Astrocyte (in vitro differentiated cells and primary cell): ENCODE data around the gene EPHA6.

Source experiments
- EZH2 ChIP-seq: IDR thresholded peaks from 2 replicates; pipeline ENCODE4 v1.6.1; 2012; ENCODE audit warnings: mild to moderate bottlenecking, low read length, inconsistent platforms; ENCODE audit not compliant: insufficient read depth
- TF ChIP-seq, protein P1 (sequence below): IDR thresholded peaks from 2 replicates; pipeline ENCODE4 v1.5.1; 2011; ENCODE audit warnings: low read depth, mild to moderate bottlenecking, inconsistent platforms, low read length, moderate library complexity; ENCODE audit not compliant: insufficient read depth

DNA sequence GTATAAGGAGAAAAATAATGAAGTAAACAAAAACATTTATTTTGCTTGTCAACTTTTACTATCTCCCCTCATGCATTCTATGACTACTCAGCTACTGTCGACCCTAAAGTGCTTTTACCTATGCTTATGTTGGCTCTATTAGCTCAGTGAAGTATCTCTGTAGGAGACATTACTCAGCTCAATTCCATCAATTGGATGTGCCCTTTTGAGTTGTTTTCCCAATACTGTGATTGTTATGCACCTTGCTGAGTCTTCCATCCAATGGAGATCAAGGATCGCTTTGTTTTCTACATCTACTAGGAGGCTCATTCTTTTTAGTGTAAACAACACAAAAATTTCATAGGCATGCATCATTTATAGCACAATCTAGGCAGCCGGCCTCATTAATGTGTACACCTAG lies 546.4 kb downstream of the EPHA6 start:
- TF ChIP-seq, protein P1, sequence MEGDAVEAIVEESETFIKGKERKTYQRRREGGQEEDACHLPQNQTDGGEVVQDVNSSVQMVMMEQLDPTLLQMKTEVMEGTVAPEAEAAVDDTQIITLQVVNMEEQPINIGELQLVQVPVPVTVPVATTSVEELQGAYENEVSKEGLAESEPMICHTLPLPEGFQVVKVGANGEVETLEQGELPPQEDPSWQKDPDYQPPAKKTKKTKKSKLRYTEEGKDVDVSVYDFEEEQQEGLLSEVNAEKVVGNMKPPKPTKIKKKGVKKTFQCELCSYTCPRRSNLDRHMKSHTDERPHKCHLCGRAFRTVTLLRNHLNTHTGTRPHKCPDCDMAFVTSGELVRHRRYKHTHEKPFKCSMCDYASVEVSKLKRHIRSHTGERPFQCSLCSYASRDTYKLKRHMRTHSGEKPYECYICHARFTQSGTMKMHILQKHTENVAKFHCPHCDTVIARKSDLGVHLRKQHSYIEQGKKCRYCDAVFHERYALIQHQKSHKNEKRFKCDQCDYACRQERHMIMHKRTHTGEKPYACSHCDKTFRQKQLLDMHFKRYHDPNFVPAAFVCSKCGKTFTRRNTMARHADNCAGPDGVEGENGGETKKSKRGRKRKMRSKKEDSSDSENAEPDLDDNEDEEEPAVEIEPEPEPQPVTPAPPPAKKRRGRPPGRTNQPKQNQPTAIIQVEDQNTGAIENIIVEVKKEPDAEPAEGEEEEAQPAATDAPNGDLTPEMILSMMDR, result no peak
- TF ChIP-seq EZH2, result no peak
